Ishikawa (cell line): ENCODE results near the gene C14orf180.

Experiments used
- CEBPB ChIP-seq: IDR thresholded peaks from 2 replicates; pipeline ENCODE4 v1.6.1; 2012
- CREB1 ChIP-seq: IDR thresholded peaks from 2 replicates; pipeline ENCODE4 v1.6.1; 2012; ENCODE audit warnings: low read depth
- EGR1 ChIP-seq: IDR thresholded peaks from 2 replicates; pipeline ENCODE4 v1.6.1; 2012
- EP300 ChIP-seq: IDR thresholded peaks from 2 replicates; pipeline ENCODE4 v1.6.1; 2012; ENCODE audit warnings: borderline replicate concordance
- FOXM1 ChIP-seq: IDR thresholded peaks from 2 replicates; pipeline ENCODE4 v1.6.1; 2012; ENCODE audit warnings: low read depth, borderline replicate concordance
- MAX ChIP-seq: IDR thresholded peaks from 2 replicates; pipeline ENCODE4 v1.6.1; 2012
- NFIC ChIP-seq: IDR thresholded peaks from 2 replicates; pipeline ENCODE4 v1.6.1; 2012
- RAD21 ChIP-seq: IDR thresholded peaks from 2 replicates; pipeline ENCODE4 v1.6.1; 2012; ENCODE audit warnings: low read depth
- TAF1 ChIP-seq: IDR thresholded peaks from 2 replicates; pipeline ENCODE4 v1.6.1; 2012; ENCODE audit warnings: low read depth, mild to moderate bottlenecking
- TCF12 ChIP-seq: IDR thresholded peaks from 2 replicates; pipeline ENCODE4 v1.6.1; 2012; ENCODE audit warnings: low read depth
- TEAD4 ChIP-seq: IDR thresholded peaks from 2 replicates; pipeline ENCODE4 v1.6.1; 2012
- USF1 ChIP-seq: IDR thresholded peaks from 2 replicates; pipeline ENCODE4 v1.6.1; 2012
- ZBTB7A ChIP-seq: IDR thresholded peaks from 2 replicates; pipeline ENCODE4 v1.6.1; 2012; ENCODE audit warnings: low read depth
- TF ChIP-seq, protein P1 (sequence below): IDR thresholded peaks from 2 replicates; pipeline ENCODE4 v1.6.1; 2012; ENCODE audit warnings: low read depth, mild to moderate bottlenecking

C14orf180 gene

DNA sequence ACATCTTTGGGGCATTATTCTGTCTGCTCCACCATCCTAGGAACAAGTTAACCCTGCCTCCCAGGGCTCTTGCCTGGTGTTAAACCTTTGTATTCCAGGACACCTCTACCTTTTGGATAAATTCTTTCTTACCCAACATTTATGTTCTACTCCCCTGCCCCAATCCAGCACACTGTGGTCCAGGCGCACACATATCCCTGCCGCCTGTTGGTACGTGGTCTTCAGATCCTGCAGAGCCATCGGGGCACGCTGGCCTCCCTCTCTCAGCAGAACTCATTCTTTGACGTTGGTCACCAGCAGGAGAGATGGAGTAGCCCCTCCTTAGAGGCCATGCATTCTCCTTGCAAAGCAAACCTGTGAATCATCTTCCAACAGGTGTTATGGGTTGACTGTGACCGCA is 30.1 kb downstream of the C14orf180 start:
- TF ChIP-seq USF1, result no peak
- TF ChIP-seq EGR1, result no peak
- no peak for TF ChIP-seq ZBTB7A
- TF ChIP-seq, protein P1, sequence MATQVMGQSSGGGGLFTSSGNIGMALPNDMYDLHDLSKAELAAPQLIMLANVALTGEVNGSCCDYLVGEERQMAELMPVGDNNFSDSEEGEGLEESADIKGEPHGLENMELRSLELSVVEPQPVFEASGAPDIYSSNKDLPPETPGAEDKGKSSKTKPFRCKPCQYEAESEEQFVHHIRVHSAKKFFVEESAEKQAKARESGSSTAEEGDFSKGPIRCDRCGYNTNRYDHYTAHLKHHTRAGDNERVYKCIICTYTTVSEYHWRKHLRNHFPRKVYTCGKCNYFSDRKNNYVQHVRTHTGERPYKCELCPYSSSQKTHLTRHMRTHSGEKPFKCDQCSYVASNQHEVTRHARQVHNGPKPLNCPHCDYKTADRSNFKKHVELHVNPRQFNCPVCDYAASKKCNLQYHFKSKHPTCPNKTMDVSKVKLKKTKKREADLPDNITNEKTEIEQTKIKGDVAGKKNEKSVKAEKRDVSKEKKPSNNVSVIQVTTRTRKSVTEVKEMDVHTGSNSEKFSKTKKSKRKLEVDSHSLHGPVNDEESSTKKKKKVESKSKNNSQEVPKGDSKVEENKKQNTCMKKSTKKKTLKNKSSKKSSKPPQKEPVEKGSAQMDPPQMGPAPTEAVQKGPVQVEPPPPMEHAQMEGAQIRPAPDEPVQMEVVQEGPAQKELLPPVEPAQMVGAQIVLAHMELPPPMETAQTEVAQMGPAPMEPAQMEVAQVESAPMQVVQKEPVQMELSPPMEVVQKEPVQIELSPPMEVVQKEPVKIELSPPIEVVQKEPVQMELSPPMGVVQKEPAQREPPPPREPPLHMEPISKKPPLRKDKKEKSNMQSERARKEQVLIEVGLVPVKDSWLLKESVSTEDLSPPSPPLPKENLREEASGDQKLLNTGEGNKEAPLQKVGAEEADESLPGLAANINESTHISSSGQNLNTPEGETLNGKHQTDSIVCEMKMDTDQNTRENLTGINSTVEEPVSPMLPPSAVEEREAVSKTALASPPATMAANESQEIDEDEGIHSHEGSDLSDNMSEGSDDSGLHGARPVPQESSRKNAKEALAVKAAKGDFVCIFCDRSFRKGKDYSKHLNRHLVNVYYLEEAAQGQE, result no peak
- no peak for TF ChIP-seq NFIC
- no peak for TF ChIP-seq MAX
- no peak for TF ChIP-seq TAF1
- no peak for TF ChIP-seq FOXM1

DNA sequence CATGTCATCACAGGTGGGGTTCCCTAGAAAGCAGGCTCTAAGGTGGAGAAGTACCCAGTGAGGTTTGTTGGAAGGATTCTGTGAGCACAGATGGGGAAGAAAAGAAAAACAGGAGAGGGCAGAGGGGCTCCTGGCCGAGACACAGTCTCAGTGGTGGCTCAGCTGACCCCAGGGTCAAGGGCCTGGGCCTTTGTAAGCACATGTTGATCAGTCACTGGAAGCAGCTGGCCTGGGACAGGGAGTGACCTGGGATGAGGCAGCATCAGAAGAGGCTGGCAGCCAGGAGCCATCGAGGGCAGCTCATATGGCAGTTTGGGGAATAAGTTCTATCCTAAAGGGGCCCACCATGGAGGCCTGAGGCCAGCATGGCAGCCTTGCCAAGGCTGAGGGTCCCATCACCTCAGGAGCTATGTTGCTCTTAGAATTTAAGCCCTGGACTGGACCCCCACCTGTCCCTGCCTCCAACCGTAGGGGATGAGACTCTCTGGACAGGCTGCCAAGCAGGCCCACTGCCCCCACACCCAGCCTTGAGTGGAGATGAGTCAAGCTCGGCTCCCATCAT is 31.3 kb downstream of the C14orf180 start:
- no peak for TF ChIP-seq EGR1
- TF ChIP-seq, protein P1, result no peak
- TF ChIP-seq NFIC, result no peak
- no peak for TF ChIP-seq TAF1
- no peak for TF ChIP-seq TEAD4
- TF ChIP-seq CREB1, result no peak
- TF ChIP-seq USF1, result no peak
- TF ChIP-seq FOXM1, result no peak
- no peak for TF ChIP-seq MAX
- TF ChIP-seq CEBPB, result no peak
- TF ChIP-seq TCF12, result no peak
- TF ChIP-seq ZBTB7A, result no peak
- TF ChIP-seq EP300, result no peak
- no peak for TF ChIP-seq RAD21

GRCh38 chr14:104611881-104612280 is 32.3 kb downstream of the C14orf180 start:
- TF ChIP-seq MAX, result no peak
- no peak for TF ChIP-seq EGR1
- no peak for TF ChIP-seq EP300
- TF ChIP-seq, protein P1, result no peak

DNA sequence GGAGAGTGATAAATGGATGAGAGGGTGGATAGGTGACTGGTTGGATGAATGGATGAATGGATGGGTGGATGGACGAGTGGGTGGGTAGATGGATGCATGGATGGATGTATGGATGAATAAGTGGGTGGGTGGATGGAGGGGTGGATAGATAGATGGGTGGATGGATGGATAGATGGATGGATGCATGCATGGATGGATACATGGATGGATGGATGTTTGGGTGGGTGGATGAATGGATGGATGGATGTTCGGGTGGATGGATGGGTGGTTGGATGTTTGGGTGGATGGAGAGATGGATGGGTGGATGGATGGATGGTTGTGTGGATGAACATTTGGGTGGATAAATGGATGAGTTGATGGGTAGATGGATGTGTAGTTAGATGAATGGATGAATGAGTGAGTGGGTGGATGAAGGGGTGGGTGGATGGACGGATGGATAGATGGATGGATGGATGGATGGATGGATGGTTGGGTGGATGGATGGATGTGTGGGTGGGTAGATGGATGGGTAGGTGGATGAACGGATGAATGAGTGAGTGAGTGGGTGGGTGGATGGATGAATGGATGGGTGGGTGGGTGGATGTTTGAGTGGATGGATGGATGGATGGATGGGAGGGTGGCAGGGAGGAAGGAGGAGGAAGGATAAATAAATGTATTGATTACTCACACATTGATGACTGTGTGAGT is 34.7 kb downstream of the C14orf180 start:
- TF ChIP-seq EGR1, result no peak
- TF ChIP-seq, protein P1, result no peak
- no peak for TF ChIP-seq USF1
- no peak for TF ChIP-seq RAD21
